Thyroid gland (tissue), 4 donors: ENCODE measurements around the gene WDR20.

ENCODE experiments used
- POLR2A ChIP-seq, 2 donors: fragments of 450-650 bp; IDR thresholded peaks; one replicate each; pipeline ENCODE4 v1.6.1; 2017; ENCODE audit warnings: antibody characterized with exemption in 2 of 2, mild to moderate bottlenecking in 2 of 2, moderate library complexity in 1 of 2
- TF ChIP-seq, protein P1 (sequence below), 6 experiments: fragments of 200-600 bp in 3 of 6; fragments of 450-650 bp in 3 of 6; sonication (generic) in 3 of 6; IDR thresholded peaks; one replicate each; pipeline ENCODE4 v1.5.1; 2016 to 2019; ENCODE audit warnings: antibody characterized with exemption in 6 of 6, mild to moderate bottlenecking in 2 of 6, inconsistent platforms in 1 of 6, moderate library complexity in 1 of 6

GRCh38 chr14:102209224-102209966 lies 69.7 kb downstream of the WDR20 start:
- TF ChIP-seq, protein P1, sequence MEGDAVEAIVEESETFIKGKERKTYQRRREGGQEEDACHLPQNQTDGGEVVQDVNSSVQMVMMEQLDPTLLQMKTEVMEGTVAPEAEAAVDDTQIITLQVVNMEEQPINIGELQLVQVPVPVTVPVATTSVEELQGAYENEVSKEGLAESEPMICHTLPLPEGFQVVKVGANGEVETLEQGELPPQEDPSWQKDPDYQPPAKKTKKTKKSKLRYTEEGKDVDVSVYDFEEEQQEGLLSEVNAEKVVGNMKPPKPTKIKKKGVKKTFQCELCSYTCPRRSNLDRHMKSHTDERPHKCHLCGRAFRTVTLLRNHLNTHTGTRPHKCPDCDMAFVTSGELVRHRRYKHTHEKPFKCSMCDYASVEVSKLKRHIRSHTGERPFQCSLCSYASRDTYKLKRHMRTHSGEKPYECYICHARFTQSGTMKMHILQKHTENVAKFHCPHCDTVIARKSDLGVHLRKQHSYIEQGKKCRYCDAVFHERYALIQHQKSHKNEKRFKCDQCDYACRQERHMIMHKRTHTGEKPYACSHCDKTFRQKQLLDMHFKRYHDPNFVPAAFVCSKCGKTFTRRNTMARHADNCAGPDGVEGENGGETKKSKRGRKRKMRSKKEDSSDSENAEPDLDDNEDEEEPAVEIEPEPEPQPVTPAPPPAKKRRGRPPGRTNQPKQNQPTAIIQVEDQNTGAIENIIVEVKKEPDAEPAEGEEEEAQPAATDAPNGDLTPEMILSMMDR (IDR thresholded peaks at IDR 0.05) = peak in 5 of 6 experiments; percentile 33 to 91 (median 75)
- TF ChIP-seq POLR2A (IDR thresholded peaks at IDR 0.05) = no peak
